H1 (cell line): ENCODE measurements around the gene KCTD19. TPM values are rescaled to one million over a fixed set of nuclear protein-coding genes. Genes with fewer than 3 reads are reported as not detected.

Source experiments
- ASH2L ChIP-seq: fragments of 200-600, 300-600 bp; sonication (generic); IDR thresholded peaks from one replicate; pipeline ENCODE4 v1.7.1; 2017; ENCODE audit warnings: low read length
- ATF3 ChIP-seq: IDR thresholded peaks from 2 replicates; pipeline ENCODE4 v1.6.1; 2011; ENCODE audit warnings: low read depth, mild to moderate bottlenecking, low read length; ENCODE audit not compliant: insufficient read depth
- CHD7 ChIP-seq: fragments of 300-600 bp; sonication (generic); IDR thresholded peaks from 2 replicates; pipeline ENCODE4 v1.7.1; 2012; ENCODE audit warnings: low read length, moderate library complexity, mild to moderate bottlenecking, inconsistent platforms; ENCODE audit not compliant: insufficient replicate concordance
- EGR1 ChIP-seq: IDR thresholded peaks from 2 replicates; pipeline ENCODE4 v1.6.1; 2011; ENCODE audit warnings: low read depth, low read length, borderline replicate concordance
- EZH2 ChIP-seq: fragments of 200-600 bp; sonication (generic); IDR thresholded peaks from 2 replicates; pipeline ENCODE4 v1.7.1; 2012; ENCODE audit warnings: low read depth, mild to moderate bottlenecking, moderate library complexity, low read length, inconsistent platforms; ENCODE audit not compliant: severe bottlenecking
- KDM4A ChIP-seq: IDR thresholded peaks from one replicate; pipeline ENCODE4 v1.7.1; 2012; ENCODE audit warnings: low read depth, mild to moderate bottlenecking, moderate library complexity, low read length, inconsistent platforms; ENCODE audit not compliant: severe bottlenecking
- TAF1 ChIP-seq: IDR thresholded peaks from 2 replicates; pipeline ENCODE4 v1.6.1; 2011; ENCODE audit warnings: mild to moderate bottlenecking, low read depth, low read length
- TEAD4 ChIP-seq: IDR thresholded peaks from 2 replicates; pipeline ENCODE4 v1.6.1; 2012; ENCODE audit warnings: low read depth, low read length, inconsistent platforms, mixed read lengths
- polyA plus RNA-seq, 7 experiments: library from polyadenylated mRNA; depleted of rRNA in 3 of 7; stranded (reverse) in 5 of 7; unstranded in 2 of 7; fragments of >200 nt in 5 of 7; fragments of 200-250 nt in 2 of 7; gene quantifications; 1 replicate in 5 of 7; 2 replicates in 1 of 7; 4 replicates in 1 of 7; pipeline versions ENCODE4 v1.2.1 to v1.2.3, GENCODE V29; 2011 to 2013; ENCODE audit warnings: missing spikeins in 2 of 7, mixed read lengths in 2 of 7
- total RNA-seq: library from RNA; stranded (reverse); fragmentation: NEBNext Ultra II Directional; extraction: Animal tissue kit (Norgen Biotek cat#: 25700); gene quantifications from 2 replicates; pipeline ENCODE4 v1.2.1, GENCODE V29; 2021
- TF ChIP-seq, protein P1 (sequence below): IDR thresholded peaks from 2 replicates; pipeline ENCODE4 v1.6.1; 2012; ENCODE audit warnings: inconsistent platforms

Gene KCTD19
- total and polyA plus RNA-seq, 2 of the 8 experiments (the other 6 are each of a cell fraction or from before 2014, with no cell fraction given) = 0.06 to 0.24 TPM

- TF ChIP-seq CHD7 = no peak
- TF ChIP-seq EZH2 = peak; percentile 2
- TF ChIP-seq, protein P1, sequence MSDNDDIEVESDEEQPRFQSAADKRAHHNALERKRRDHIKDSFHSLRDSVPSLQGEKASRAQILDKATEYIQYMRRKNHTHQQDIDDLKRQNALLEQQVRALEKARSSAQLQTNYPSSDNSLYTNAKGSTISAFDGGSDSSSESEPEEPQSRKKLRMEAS = peak; percentile 63
- peak; percentile 62 for TF ChIP-seq KDM4A
- no peak for TF ChIP-seq TEAD4
- TF ChIP-seq EGR1 = peak; percentile 58; the same call in 1 of the 2 replicates
- 0 out of 2 replicates have a peak, but pooled peaks have one; percentile 38 for TF ChIP-seq TAF1
- TF ChIP-seq ATF3 = 0 out of 2 replicates have a peak, but pooled peaks have one; percentile 14
- peak; percentile 54 for TF ChIP-seq ASH2L
Observed at GRCh38 chr16:67248401-67249177, 78.0 kb downstream of the KCTD19 start, which contains the start of gene SLC9A5 (continued).
